Uterus (tissue), 4 donors: ENCODE data around the gene AFMID. TPM values are rescaled to one million over a fixed set of nuclear protein-coding genes. Genes with fewer than 3 reads are reported as not detected.
A peak's percentile ranks its signal among the peaks of the same experiment; 100 is the strongest.

Source experiments
- DNase-seq, 2 donors: peaks; one replicate each; pipeline ENCODE4 v3.0.0-alpha.2; 2019 to 2020
- H3K27ac ChIP-seq, 2 donors: fragments of 200-600 bp; sonication (generic); 1 replicate in 1 of 2; 2 replicates in 1 of 2; pipeline ENCODE4 v1.5.1; 2016 to 2018
- H3K27me3 ChIP-seq, 2 donors: fragments of 200-600 bp; sonication (generic); one replicate each; pipeline ENCODE4 v1.5.1; 2018 to 2019; ENCODE audit warnings: control low read depth in 1 of 2
- H3K36me3 ChIP-seq, 2 donors: fragments of 200-600 bp; sonication (generic); one replicate each; pipeline ENCODE4 v1.5.1; 2019; ENCODE audit warnings: control low read depth in 1 of 2
- H3K4me1 ChIP-seq, 2 donors: fragments of 200-600 bp; sonication (generic); one replicate each; pipeline ENCODE4 v1.5.1; 2018 to 2019; ENCODE audit warnings: control low read depth in 1 of 2
- H3K4me3 ChIP-seq, 2 donors: fragments of 200-600 bp; sonication (generic); 1 replicate in 1 of 2; 2 replicates in 1 of 2; pipeline ENCODE4 v1.5.1; 2018 to 2019; ENCODE audit warnings: mild to moderate bottlenecking in 1 of 2
- H3K9me3 ChIP-seq, 2 donors: fragments of 200-600 bp; sonication (generic); one replicate each; pipeline ENCODE4 v1.5.1; 2019; ENCODE audit warnings: control low read depth in 1 of 2
- CTCF ChIP-seq, 4 experiments: fragments of 200-600 bp in 2 of 4; fragments of 450-650 bp in 2 of 4; sonication (generic) in 2 of 4; IDR thresholded peaks; one replicate each; pipeline ENCODE4 v1.5.1; 2016 to 2019; ENCODE audit warnings: antibody characterized with exemption in 4 of 4, mild to moderate bottlenecking in 2 of 4, moderate library complexity in 1 of 4
- POLR2A ChIP-seq, 2 donors: fragments of 450-650 bp; IDR thresholded peaks; one replicate each; pipeline ENCODE4 v1.6.1; 2016; ENCODE audit warnings: antibody characterized with exemption in 2 of 2, mild to moderate bottlenecking in 1 of 2, moderate library complexity in 1 of 2
- intact Hi-C: fragments of 100-400 bp; cut with DNase I; formaldehyde crosslinking; loops from one replicate; pipeline ENCODE4 v1.15.1; 2023; ENCODE audit warnings: low total_unique reads
- total RNA-seq, 4 donors: library from RNA; depleted of rRNA in 3 of 4; stranded (reverse); fragments of >200 nt in 3 of 4; gene quantifications; one replicate each; pipeline versions ENCODE4 v1.1.0 to v1.2.4, GENCODE V29; 2014 to 2023
- donor health status: DM: yes; HTN: yes; CAD: no.

Gene AFMID
- total RNA-seq, 4 donors from 2014 or later, result 21.2 to 38.4 (median 23.7) TPM

GRCh38 chr17:78141437-78142118, 45.6 kb upstream of the AFMID start:
- Histone ChIP-seq H3K36me3 (no peaks in the 10 kb centered on the region), H3K27ac (no peak overlapping the region), H3K9me3 (no peaks in the 10 kb centered on the region), H3K4me1 (peaks cover 0 to 4% of the 10 kb centered on the region in 2 donors), H3K27me3 (no peaks in the 10 kb centered on the region), H3K4me3 (no peak overlapping the region)
- no peak for DNase-seq
- intact Hi-C loops, result no loop called here
- TF ChIP-seq CTCF (IDR thresholded peaks at IDR 0.05), result no peak
- TF ChIP-seq POLR2A (IDR thresholded peaks at IDR 0.05), result no peak

GRCh38 chr17:78142119-78142861, 44.9 kb upstream of the AFMID start:
- Histone ChIP-seq H3K27me3 (no peaks in the 10 kb centered on the region), H3K4me3 (no peak overlapping the region), H3K9me3 (no peaks in the 10 kb centered on the region), H3K36me3 (no peaks in the 10 kb centered on the region), H3K4me1 (peaks cover 0 to 4% of the 10 kb centered on the region in 2 donors), H3K27ac (no peak overlapping the region)
- TF ChIP-seq CTCF (IDR thresholded peaks at IDR 0.05) (no peak), POLR2A (IDR thresholded peaks at IDR 0.05) (no peak)
- no peak for DNase-seq
- intact Hi-C loops, result no loop called here

GRCh38 chr17:78143214-78144146, 43.7 kb upstream of the AFMID start:
- H3K36me3 ChIP-seq, result no peaks in the 10 kb centered on the region
- H3K4me3 ChIP-seq, result no peak overlapping the region
- H3K4me1 ChIP-seq, result peaks cover 0 to 4% of the 10 kb centered on the region in 2 donors
- no peak for DNase-seq
- TF ChIP-seq CTCF (IDR thresholded peaks at IDR 0.05), result no peak
- TF ChIP-seq POLR2A (IDR thresholded peaks at IDR 0.05), result no peak
- intact Hi-C loops, result no loop called here
- no peaks in the 10 kb centered on the region for H3K9me3 ChIP-seq
- H3K27me3 ChIP-seq, result no peaks in the 10 kb centered on the region
- peak overlapping the region in 1 of 2 donors; percentile 60 for H3K27ac ChIP-seq

- peak; percentile 73 to 84 for DNase-seq
- H3K4me1 ChIP-seq, result peaks cover 0 to 4% of the 10 kb centered on the region in 2 donors
- TF ChIP-seq POLR2A (IDR thresholded peaks at IDR 0.05) (no peak), CTCF (IDR thresholded peaks at IDR 0.05) (peak in 1 of 4 experiments; percentile 7)
- H3K27ac ChIP-seq, result peak overlapping the region; percentile 56 to 60
- H3K4me3 ChIP-seq, result no peak overlapping the region
- H3K27me3 ChIP-seq, result no peaks in the 10 kb centered on the region
- H3K9me3 ChIP-seq, result no peaks in the 10 kb centered on the region
- intact Hi-C loops, result no loop called here
- no peaks in the 10 kb centered on the region for H3K36me3 ChIP-seq
These were observed 42.9 kb upstream of the AFMID start for GRCh38 chr17:78144147-78144719.
